K562 (cell line): ENCODE data around the gene CFD. TPM values are rescaled to one million over a fixed set of nuclear protein-coding genes. Genes with fewer than 3 reads are reported as not detected.

Experiments used
- CBFA2T3 ChIP-seq: fragments of 450-650 bp; IDR thresholded peaks from 2 replicates; pipeline ENCODE4 v1.6.1; 2017
- EP400 ChIP-seq: fragments of 450-650 bp; IDR thresholded peaks from 2 replicates; pipeline ENCODE4 v1.6.1; 2017; ENCODE audit warnings: antibody characterized with exemption, mild to moderate bottlenecking, moderate library complexity
- MTA3 ChIP-seq: fragments of 450-650 bp; formaldehyde crosslinking; IDR thresholded peaks from 2 replicates; pipeline ENCODE4 v1.6.1; 2017; ENCODE audit warnings: mild to moderate bottlenecking, borderline replicate concordance
- PHB2 ChIP-seq: fragments of 450-650 bp; IDR thresholded peaks from 2 replicates; pipeline ENCODE4 v1.6.1; 2017; ENCODE audit warnings: low read depth
- SMARCA4 ChIP-seq: fragments of 450-650 bp; IDR thresholded peaks from 2 replicates; pipeline ENCODE4 v1.6.1; 2016
- TBL1XR1 ChIP-seq, 2 experiments: IDR thresholded peaks; 2 replicates each; pipeline ENCODE4 v1.6.1; 2012; ENCODE audit warnings: improper control_type of control experiment in 2 of 2, low read length in 2 of 2, mild to moderate bottlenecking in 1 of 2
- TCF7L2 ChIP-seq: fragments of 150-350 bp; IDR thresholded peaks from 2 replicates; pipeline ENCODE4 v1.6.1; 2016; ENCODE audit warnings: low read depth, mild to moderate bottlenecking, low read length, moderate library complexity
- polyA plus RNA-seq, 8 experiments: library from polyadenylated mRNA; depleted of rRNA in 4 of 8; stranded (reverse) in 5 of 8; unstranded in 3 of 8; fragments of >200 nt; fragmentation: Nextera tagmentation in 2 of 8; fragmentation: Illumina TruSeq in 1 of 8; extraction: Ambion mirVana in 2 of 8; extraction: Trizol in 1 of 8; gene quantifications; 2 replicates each; pipeline versions ENCODE4 v1.2.1 to v1.2.3, GENCODE V29; 2011 to 2014; ENCODE audit warnings: inconsistent platforms in 1 of 8, missing spikeins in 1 of 8
- total RNA-seq, 7 experiments: library from RNA; depleted of rRNA in 6 of 7; stranded (reverse); fragments of >200 nt in 6 of 7; fragmentation: Illumina TruSeq in 2 of 7; extraction: Trizol in 2 of 7; gene quantifications; 2 replicates each; pipeline versions ENCODE4 v1.2.1 to v1.2.3, GENCODE V29; 2011 to 2021; ENCODE audit warnings: low replicate concordance in 1 of 7
- TF ChIP-seq, protein P1 (sequence below): fragments of 250-450 bp; sonication (Bioruptor Pico); IDR thresholded peaks from 2 replicates; pipeline ENCODE4 v1.4.0; 2020
- TF ChIP-seq, protein P2 (sequence below): fragments of 250-450 bp; sonication (Bioruptor Pico); IDR thresholded peaks from 2 replicates; pipeline ENCODE4 v1.8.0; 2021; ENCODE audit warnings: mild to moderate bottlenecking, moderate library complexity
- TF ChIP-seq, protein P3 (sequence below): sonication (generic); formaldehyde crosslinking; IDR thresholded peaks from 2 replicates; pipeline ENCODE4 v1.8.1; 2023; ENCODE audit warnings: missing genetic modification reagents, mild to moderate bottlenecking, borderline replicate concordance
- TF ChIP-seq, protein P4 (sequence below): sonication (generic); formaldehyde crosslinking; IDR thresholded peaks from 2 replicates; pipeline ENCODE4 v1.8.1; 2023; ENCODE audit warnings: mild to moderate bottlenecking, missing genetic modification reagents, moderate library complexity
- TF ChIP-seq, protein P5 (sequence below): sonication (generic); formaldehyde crosslinking; IDR thresholded peaks from 2 replicates; pipeline ENCODE4 v1.8.0; 2022; ENCODE audit warnings: missing genetic modification reagents, mild to moderate bottlenecking, moderate library complexity, borderline replicate concordance

Gene CFD
- total and polyA plus RNA-seq, 9 of the 15 experiments (the other 6 are each of a cell fraction or from before 2014, with no cell fraction given), result 0.52 to 59.4 (median 7.6) TPM

DNA sequence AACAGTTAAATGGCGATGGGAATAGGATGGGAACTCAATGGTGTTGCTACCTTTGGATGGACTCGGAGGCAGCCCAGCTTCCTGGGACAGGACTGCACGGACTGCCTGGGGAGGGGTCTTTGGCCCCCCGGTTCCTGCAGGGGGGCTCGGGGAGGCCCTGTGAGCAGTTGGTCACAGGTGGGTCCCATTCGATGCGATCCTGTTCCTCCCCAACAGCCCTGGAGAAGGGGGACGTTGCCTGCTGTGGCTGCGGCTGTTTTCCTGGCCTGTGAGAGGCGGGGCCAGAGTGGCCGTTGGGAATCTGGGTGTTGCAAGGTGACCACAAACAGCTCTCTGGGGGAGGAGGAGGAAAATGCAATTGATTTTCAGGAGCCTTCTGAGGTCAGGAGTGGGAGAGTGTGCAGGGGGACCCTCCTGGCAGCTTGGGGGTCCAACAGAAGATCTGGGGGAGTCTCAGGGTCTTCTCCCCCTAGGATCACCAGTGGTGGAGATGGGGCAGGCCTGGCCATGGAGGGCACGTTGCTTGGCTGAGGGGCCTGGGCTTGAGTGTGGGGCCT is 35.8 kb upstream of the CFD start (continued):
- TF ChIP-seq, protein P1, sequence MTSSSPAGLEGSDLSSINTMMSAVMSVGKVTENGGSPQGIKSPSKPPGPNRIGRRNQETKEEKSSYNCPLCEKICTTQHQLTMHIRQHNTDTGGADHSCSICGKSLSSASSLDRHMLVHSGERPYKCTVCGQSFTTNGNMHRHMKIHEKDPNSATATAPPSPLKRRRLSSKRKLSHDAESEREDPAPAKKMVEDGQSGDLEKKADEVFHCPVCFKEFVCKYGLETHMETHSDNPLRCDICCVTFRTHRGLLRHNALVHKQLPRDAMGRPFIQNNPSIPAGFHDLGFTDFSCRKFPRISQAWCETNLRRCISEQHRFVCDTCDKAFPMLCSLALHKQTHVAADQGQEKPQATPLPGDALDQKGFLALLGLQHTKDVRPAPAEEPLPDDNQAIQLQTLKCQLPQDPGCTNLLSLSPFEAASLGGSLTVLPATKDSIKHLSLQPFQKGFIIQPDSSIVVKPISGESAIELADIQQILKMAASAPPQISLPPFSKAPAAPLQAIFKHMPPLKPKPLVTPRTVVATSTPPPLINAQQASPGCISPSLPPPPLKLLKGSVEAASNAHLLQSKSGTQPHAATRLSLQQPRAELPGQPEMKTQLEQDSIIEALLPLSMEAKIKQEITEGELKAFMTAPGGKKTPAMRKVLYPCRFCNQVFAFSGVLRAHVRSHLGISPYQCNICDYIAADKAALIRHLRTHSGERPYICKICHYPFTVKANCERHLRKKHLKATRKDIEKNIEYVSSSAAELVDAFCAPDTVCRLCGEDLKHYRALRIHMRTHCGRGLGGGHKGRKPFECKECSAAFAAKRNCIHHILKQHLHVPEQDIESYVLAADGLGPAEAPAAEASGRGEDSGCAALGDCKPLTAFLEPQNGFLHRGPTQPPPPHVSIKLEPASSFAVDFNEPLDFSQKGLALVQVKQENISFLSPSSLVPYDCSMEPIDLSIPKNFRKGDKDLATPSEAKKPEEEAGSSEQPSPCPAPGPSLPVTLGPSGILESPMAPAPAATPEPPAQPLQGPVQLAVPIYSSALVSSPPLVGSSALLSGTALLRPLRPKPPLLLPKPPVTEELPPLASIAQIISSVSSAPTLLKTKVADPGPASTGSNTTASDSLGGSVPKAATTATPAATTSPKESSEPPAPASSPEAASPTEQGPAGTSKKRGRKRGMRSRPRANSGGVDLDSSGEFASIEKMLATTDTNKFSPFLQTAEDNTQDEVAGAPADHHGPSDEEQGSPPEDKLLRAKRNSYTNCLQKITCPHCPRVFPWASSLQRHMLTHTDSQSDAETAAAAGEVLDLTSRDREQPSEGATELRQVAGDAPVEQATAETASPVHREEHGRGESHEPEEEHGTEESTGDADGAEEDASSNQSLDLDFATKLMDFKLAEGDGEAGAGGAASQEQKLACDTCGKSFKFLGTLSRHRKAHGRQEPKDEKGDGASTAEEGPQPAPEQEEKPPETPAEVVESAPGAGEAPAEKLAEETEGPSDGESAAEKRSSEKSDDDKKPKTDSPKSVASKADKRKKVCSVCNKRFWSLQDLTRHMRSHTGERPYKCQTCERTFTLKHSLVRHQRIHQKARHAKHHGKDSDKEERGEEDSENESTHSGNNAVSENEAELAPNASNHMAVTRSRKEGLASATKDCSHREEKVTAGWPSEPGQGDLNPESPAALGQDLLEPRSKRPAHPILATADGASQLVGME (CRISPR knock-in tag), result 0 out of 2 replicates have a peak, but pooled peaks have one; percentile 6
- TF ChIP-seq, protein P2, sequence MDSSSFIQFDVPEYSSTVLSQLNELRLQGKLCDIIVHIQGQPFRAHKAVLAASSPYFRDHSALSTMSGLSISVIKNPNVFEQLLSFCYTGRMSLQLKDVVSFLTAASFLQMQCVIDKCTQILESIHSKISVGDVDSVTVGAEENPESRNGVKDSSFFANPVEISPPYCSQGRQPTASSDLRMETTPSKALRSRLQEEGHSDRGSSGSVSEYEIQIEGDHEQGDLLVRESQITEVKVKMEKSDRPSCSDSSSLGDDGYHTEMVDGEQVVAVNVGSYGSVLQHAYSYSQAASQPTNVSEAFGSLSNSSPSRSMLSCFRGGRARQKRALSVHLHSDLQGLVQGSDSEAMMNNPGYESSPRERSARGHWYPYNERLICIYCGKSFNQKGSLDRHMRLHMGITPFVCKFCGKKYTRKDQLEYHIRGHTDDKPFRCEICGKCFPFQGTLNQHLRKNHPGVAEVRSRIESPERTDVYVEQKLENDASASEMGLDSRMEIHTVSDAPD, result no peak
- TF ChIP-seq CBFA2T3 (peak; percentile 47), TCF7L2 (no peak), PHB2 (no peak), SMARCA4 (peak; percentile 48; the same call in 1 of the 2 replicates), TBL1XR1 (IDR thresholded peaks at IDR 0.05; ENCODE audit: low read length in 2 of 2) (0 out of 4 replicates have a peak, but pooled peaks of 1 of the 2 experiments have one; percentile 17), MTA3 (peak; percentile 86; the same call in 1 of the 2 replicates), EP400 (peak; percentile 56)
- TF ChIP-seq, protein P3, sequence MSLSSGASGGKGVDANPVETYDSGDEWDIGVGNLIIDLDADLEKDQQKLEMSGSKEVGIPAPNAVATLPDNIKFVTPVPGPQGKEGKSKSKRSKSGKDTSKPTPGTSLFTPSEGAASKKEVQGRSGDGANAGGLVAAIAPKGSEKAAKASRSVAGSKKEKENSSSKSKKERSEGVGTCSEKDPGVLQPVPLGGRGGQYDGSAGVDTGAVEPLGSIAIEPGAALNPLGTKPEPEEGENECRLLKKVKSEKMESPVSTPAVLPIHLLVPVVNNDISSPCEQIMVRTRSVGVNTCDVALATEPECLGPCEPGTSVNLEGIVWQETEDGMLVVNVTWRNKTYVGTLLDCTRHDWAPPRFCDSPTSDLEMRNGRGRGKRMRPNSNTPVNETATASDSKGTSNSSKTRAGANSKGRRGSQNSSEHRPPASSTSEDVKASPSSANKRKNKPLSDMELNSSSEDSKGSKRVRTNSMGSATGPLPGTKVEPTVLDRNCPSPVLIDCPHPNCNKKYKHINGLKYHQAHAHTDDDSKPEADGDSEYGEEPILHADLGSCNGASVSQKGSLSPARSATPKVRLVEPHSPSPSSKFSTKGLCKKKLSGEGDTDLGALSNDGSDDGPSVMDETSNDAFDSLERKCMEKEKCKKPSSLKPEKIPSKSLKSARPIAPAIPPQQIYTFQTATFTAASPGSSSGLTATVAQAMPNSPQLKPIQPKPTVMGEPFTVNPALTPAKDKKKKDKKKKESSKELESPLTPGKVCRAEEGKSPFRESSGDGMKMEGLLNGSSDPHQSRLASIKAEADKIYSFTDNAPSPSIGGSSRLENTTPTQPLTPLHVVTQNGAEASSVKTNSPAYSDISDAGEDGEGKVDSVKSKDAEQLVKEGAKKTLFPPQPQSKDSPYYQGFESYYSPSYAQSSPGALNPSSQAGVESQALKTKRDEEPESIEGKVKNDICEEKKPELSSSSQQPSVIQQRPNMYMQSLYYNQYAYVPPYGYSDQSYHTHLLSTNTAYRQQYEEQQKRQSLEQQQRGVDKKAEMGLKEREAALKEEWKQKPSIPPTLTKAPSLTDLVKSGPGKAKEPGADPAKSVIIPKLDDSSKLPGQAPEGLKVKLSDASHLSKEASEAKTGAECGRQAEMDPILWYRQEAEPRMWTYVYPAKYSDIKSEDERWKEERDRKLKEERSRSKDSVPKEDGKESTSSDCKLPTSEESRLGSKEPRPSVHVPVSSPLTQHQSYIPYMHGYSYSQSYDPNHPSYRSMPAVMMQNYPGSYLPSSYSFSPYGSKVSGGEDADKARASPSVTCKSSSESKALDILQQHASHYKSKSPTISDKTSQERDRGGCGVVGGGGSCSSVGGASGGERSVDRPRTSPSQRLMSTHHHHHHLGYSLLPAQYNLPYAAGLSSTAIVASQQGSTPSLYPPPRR, result no peak
- TF ChIP-seq, protein P4, sequence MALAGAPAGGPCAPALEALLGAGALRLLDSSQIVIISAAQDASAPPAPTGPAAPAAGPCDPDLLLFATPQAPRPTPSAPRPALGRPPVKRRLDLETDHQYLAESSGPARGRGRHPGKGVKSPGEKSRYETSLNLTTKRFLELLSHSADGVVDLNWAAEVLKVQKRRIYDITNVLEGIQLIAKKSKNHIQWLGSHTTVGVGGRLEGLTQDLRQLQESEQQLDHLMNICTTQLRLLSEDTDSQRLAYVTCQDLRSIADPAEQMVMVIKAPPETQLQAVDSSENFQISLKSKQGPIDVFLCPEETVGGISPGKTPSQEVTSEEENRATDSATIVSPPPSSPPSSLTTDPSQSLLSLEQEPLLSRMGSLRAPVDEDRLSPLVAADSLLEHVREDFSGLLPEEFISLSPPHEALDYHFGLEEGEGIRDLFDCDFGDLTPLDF (CRISPR knock-in tag), result no peak
- TF ChIP-seq, protein P5, sequence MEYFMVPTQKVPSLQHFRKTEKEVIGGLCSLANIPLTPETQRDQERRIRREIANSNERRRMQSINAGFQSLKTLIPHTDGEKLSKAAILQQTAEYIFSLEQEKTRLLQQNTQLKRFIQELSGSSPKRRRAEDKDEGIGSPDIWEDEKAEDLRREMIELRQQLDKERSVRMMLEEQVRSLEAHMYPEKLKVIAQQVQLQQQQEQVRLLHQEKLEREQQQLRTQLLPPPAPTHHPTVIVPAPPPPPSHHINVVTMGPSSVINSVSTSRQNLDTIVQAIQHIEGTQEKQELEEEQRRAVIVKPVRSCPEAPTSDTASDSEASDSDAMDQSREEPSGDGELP (CRISPR knock-in tag), result peak; percentile 42; the same call in 1 of the 2 replicates
